Measurements from ENCODE around the gene HAUS7. TPM values are rescaled to one million over a fixed set of nuclear protein-coding genes. Genes with fewer than 3 reads are reported as not detected.

HAUS7 gene
- total RNA-seq, 1 donor from 2014 or later, result 13.1 TPM

- Mint-ChIP-seq H3K4me3 (no peak overlapping the region), H3K27ac (no peak overlapping the region)
Measured at GRCh38 chrX:153510383-153510782, 40.0 kb upstream of the HAUS7 start.

GRCh38 chrX:153509592-153509991 is 39.2 kb upstream of the HAUS7 start:
- no peaks in the 10 kb centered on the region for H3K36me3 Mint-ChIP-seq
- H3K4me2 ChIP-seq, result no peak overlapping the region
- H3K9ac ChIP-seq, result no peak overlapping the region
- DNase-seq (ENCODE audit: low spot score), result no peak
- H3K79me2 ChIP-seq (ENCODE audit: low read depth), result no peaks in the 10 kb centered on the region
- no peak overlapping the region for H3K4me3 ChIP-seq
- H3K4me1 ChIP-seq, result no peaks in the 10 kb centered on the region
- H3K9me3 ChIP-seq (ENCODE audit: low read depth), result no peaks in the 10 kb centered on the region
- no peak overlapping the region for H3K27ac Mint-ChIP-seq
- H3K9me3 Mint-ChIP-seq, result peaks cover 20% of the 10 kb centered on the region
- TF ChIP-seq EZH2phosphoT487 (IDR thresholded peaks at IDR 0.05) (no peak), EZH2 (IDR thresholded peaks at IDR 0.05) (no peak)
- H3K4me3 Mint-ChIP-seq, result no peak overlapping the region
- no peaks in the 10 kb centered on the region for H3K4me1 Mint-ChIP-seq
- H3K36me3 ChIP-seq, result no peaks in the 10 kb centered on the region
- peaks cover 7% of the 10 kb centered on the region for H3K27me3 Mint-ChIP-seq (ENCODE audit: insufficient read depth, low read depth)
- no peaks in the 10 kb centered on the region for H4K20me1 ChIP-seq (ENCODE audit: low read depth)
- no peaks in the 10 kb centered on the region for H3K27me3 ChIP-seq
- H2AFZ ChIP-seq (replicated peaks), result no peak overlapping the region
- H3F3A ChIP-seq (ENCODE audit: low read depth), result no peaks in the 10 kb centered on the region
- H3K27ac ChIP-seq, result no peak overlapping the region

More at GRCh38 chrX:153510383-153510782, 40.0 kb upstream of the HAUS7 start:
- H3K27me3 Mint-ChIP-seq (ENCODE audit: insufficient read depth, low read depth), result peaks cover 8% of the 10 kb centered on the region
- Histone ChIP-seq H4K20me1 (ENCODE audit: low read depth) (no peaks in the 10 kb centered on the region), H2AFZ (replicated peaks) (no peak overlapping the region), H3K9ac (no peak overlapping the region), H3K4me2 (no peak overlapping the region), H3K27ac (no peak overlapping the region), H3K4me3 (no peak overlapping the region), H3F3A (ENCODE audit: low read depth) (no peaks in the 10 kb centered on the region), H3K79me2 (ENCODE audit: low read depth) (no peaks in the 10 kb centered on the region), H3K27me3 (peaks cover 2% of the 10 kb centered on the region), H3K9me3 (ENCODE audit: low read depth) (no peaks in the 10 kb centered on the region), H3K4me1 (no peaks in the 10 kb centered on the region), H3K36me3 (no peaks in the 10 kb centered on the region)
- DNase-seq (ENCODE audit: low spot score), result no peak
- H3K4me1 Mint-ChIP-seq, result no peaks in the 10 kb centered on the region
- TF ChIP-seq CTCF (IDR thresholded peaks at IDR 0.05) (no peak), EZH2phosphoT487 (IDR thresholded peaks at IDR 0.05) (no peak), EZH2 (IDR thresholded peaks at IDR 0.05) (no peak)
- H3K9me3 Mint-ChIP-seq, result peaks cover 16% of the 10 kb centered on the region
- no peaks in the 10 kb centered on the region for H3K36me3 Mint-ChIP-seq

DNA sequence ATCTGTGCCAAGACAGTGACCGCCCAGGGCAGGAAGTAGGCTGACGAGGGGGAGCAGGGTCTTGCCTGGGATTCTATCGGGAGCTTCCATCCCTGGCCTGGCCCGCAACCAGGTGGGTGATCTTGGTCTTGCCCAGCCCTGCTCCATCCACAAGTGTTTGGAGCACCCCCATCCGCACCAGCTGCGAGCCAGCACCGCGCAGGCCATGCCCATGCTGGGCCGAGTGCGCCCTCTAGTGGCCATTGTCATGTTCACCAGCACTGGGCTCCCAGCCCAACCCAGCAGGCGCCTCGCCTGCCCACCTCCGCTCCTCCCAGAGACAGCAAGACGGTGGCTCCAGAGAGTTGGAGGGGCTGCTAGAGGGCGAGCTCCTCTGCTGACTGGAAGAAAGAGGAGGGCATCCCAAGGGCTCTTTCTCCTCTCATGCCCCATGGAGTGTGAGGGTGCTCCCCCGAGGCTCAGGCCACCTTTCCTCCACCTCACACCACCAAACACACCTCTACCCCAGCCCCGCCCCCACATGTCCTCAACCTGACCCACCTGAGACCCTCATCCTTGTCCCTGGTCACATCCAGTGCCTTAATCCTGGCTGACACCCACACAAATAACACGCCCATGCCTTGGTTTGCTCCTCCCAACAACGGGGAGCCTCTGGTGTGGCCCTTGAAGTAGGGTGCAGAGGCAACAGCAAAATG is 37.3 kb upstream of the HAUS7 start:
- H3K4me1 Mint-ChIP-seq, result no peaks in the 10 kb centered on the region
- H3K27me3 ChIP-seq, result no peaks in the 10 kb centered on the region

More for the DNA sequence above, 37.3 kb upstream of the HAUS7 start:
- Mint-ChIP-seq H3K4me3 (no peak overlapping the region), H3K27me3 (ENCODE audit: insufficient read depth, low read depth) (peaks cover 6% of the 10 kb centered on the region), H3K27ac (no peak overlapping the region), H3K9me3 (peaks cover 20% of the 10 kb centered on the region), H3K36me3 (no peaks in the 10 kb centered on the region)
- TF ChIP-seq EZH2phosphoT487 (IDR thresholded peaks at IDR 0.05), result no peak
- TF ChIP-seq CTCF (IDR thresholded peaks at IDR 0.05), result peak; percentile 72
- no peak overlapping the region for H3K9ac ChIP-seq
- no peak overlapping the region for H3K27ac ChIP-seq
- DNase-seq (ENCODE audit: low spot score), result peak; percentile 80
- H3F3A ChIP-seq (ENCODE audit: low read depth), result no peaks in the 10 kb centered on the region
- H2AFZ ChIP-seq (replicated peaks), result no peak overlapping the region
- H3K4me2 ChIP-seq, result no peak overlapping the region
- H4K20me1 ChIP-seq (ENCODE audit: low read depth), result no peaks in the 10 kb centered on the region
- H3K36me3 ChIP-seq, result no peaks in the 10 kb centered on the region
- H3K9me3 ChIP-seq (ENCODE audit: low read depth), result no peaks in the 10 kb centered on the region
- no peaks in the 10 kb centered on the region for H3K4me1 ChIP-seq
- no peak overlapping the region for H3K4me3 ChIP-seq
- no peaks in the 10 kb centered on the region for H3K79me2 ChIP-seq (ENCODE audit: low read depth)
